Stimulated activated CD4-positive, alpha-beta T cell treated with anti-CD3 and anti-CD28 coated beads, Interleukin-1b, Interleukin-23, amount 100 ng/mL, for 24 hours (primary cell): ENCODE data around the gene TFF3.
A peak's percentile ranks its signal among the peaks of the same experiment; 100 is the strongest.
"Not testable (repeated sequence)": the region's sequence is repeated elsewhere in the genome, so short reads cannot be mapped to it uniquely, and the experiment has no call there.

Source experiments
- DNase-seq, 4 experiments: peaks; one replicate each; pipeline ENCODE4 v3.0.0-alpha.2; 2020; ENCODE audit warnings: low read depth in 4 of 4, low spot score in 1 of 4

TFF3 gene

GRCh38 chr21:42305707-42306147 lies 9.5 kb downstream of the TFF3 start:
- no peak for DNase-seq

DNA sequence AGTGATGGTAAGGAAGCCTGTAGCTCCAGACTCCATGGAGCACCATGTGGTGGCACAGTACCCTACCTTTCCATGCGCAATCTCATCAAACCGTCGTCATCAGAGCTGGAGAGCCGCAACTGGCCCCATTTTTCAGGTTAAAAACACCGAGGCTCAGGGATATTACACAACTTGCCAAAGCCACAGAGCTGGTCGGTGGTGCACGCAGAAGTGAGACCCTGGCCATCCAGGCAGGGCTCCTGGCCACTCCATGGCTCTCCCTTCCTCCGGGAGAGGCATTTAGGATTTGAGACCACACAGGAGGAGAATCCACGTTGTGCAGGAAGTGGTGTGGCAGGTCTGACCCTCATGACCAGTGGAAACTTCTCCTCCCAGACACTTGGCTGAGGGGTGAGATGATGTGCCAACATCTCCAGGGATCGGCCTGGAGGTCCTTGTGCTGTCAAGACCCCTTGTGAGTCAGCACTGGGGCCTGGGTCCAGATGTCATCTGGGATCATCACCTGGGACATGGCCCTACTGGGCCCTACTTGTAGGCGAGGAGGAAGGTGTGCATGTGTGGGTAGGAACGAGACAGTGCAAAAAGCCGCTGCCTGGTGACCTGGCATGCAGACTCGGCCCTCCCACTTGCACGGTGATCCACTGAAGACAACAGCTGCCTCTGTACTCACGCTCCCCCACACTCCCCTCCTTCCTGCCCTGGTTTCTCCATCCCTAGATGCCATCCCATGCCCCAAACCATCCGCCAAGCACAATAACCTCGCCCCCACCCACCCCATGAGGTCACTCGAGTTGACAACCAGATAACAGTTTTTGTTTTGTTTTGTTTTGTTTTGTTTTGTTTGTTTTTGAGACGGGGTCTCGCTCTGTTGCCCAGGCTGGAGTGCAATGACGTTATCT lies 10.4 kb downstream of the TFF3 start:
- DNase-seq, result no peak

DNA sequence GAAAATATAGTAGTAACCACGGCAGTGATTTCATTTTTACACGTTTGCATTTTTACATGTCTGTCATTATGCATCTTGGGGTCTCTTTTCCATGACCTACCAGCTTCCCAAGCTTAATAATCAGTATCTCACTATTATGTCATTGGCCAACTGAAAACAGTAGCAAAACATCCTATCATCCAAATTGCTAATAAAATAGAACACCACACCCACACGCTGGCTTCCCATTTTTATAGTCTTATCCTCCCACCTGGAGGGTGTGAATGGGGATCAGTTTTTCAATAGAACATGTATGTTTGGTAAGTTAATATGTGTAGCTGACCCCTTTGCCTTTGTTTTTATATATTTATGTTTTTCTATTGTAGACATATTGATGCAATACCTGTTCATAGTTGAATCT lies 11.8 kb downstream of the TFF3 start:
- DNase-seq, result no peak

DNA sequence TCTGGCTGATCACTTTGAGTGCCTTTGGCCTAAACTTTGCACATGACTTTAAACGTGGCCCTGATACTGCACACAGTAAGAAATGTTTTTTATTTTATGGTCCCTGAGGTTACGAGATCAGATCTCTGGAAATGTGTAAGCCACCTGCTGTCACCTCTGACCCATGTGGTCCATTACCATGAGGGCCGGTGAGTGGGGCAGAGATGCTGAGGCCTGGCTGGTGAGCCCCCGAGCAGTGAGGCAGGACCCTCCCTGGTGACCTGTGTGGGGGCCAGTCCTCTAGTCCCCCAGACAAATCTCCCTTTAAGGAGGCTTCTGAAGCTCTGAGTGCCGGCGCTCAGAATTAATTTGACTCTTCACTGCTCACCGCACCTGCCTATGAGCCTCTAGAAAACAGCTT lies 12.4 kb downstream of the TFF3 start:
- no peak for DNase-seq

GRCh38 chr21:42302076-42302650 lies 13.0 kb downstream of the TFF3 start:
- no peak for DNase-seq

- DNase-seq, result no peak
Measured at GRCh38 chr21:42301371-42302075, 13.7 kb downstream of the TFF3 start.

GRCh38 chr21:42300956-42301355 lies 14.3 kb downstream of the TFF3 start:
- DNase-seq, result no peak

DNA sequence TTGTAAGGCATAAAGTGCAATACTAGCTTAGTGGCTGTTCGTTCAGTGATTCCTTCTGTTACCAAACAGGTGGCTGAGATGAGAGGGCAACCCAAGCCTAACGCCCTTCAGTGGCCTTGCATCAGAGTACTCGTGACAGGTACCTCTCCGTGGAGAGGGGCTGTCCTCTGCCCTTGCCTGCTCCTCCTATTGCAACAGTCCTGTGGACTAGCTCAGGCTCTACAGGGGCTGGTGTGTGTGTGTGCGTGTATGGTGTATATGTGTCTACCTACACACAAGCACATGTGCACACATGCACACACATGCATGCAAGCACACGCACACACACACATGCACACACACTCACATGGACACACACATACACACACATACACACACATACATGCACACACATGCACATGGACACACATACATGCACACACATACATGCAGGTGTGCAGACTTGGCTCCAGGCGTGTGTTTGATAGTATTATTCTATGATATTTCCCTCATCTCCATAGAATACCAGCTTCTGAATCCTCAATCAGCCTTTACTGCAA lies 15.1 kb downstream of the TFF3 start:
- no peak for DNase-seq

DNA sequence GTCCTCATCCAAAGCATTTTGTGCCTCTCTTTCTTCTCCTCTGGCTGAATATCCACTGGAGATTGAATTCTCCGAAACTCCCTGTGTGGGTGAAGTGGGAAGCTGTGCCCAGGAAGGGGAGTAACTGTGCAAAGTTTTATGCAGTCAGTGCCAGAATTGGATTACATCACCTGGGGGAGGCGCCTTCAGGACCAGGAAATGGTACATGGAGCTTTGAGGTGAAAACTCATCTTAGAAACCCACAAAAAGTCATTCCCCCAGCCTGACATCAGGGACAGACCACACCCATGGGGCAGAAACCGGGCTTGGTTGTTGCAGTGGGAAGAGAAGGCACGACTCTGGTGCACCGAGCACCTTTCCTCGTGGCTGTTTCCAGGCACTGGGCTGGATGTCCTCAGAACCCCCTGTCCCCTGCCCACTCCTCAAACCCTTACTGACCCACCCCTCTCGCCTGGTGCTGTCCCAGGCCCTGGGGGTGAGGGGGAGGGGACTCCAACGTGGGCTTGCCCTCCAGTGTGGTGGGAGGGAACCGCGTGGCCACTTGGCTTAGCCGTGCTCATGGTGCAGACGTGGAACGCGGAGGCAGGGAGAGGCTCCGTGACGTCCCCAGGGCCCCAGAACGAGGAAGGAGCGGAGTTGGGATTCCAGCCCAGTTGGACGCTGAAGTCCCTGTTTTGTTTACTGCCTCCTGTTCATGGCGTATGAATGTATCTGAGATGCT lies 15.7 kb downstream of the TFF3 start:
- peak in 1 of 4 experiments; percentile 7 for DNase-seq

DNA sequence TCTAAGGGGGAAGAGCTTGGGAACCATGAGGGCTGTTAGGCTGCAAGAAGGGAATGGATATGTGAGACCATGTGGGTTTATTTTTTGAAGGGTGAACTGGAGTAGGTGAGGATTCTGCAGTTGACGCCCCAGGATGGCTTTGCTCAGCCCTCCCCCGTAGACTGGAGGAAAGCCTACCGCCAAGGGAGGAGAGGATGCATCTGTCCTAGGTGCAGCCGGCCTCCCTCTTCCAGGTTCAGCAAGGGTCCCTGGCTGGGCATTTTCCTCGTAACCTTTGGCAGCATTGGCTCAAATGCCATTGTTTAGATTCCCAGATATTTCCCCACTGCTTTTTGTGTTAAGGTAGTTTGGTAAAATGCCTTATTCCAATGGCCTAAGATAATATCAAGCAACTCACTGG lies 16.6 kb downstream of the TFF3 start:
- no peak for DNase-seq

DNA sequence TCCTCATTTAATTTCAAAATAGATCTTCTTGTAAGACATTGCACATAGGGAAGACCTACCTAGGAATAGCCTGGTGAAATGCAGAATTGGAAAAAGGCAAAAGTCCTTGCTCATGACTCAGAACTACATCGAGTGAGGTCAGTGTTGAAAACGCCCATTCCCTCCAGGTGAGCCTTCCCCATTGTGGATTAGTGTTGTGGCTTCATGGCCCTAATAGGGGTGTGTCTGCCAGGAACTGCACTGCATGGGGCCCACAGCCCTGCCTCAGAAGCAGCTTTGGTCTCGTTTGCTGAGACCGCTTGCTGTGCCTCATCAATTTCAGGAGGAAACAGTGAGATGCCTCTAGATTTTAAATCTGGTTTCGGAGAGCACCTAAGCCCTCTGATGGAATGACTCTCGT lies 17.0 kb downstream of the TFF3 start:
- DNase-seq, result no peak

DNA sequence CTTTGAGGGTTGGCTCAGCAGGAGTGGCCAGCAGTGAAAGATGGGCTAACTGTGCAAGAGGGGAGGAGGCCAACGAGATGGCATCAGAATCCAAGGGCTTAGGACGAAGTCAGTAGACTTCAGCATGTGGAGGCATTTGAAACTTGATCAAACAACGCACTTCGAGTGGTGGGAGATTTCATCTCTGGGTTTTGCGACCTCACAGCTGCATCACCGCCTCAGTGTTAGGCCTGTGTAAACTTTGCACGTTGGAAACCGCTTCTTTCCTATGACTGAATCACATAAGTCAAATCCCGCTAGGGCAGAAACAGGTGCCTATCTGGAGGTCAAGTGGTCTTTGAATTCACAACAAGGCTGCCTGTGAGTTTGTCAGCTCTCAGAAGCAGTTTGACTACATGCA lies 17.8 kb downstream of the TFF3 start:
- no peak for DNase-seq

DNA sequence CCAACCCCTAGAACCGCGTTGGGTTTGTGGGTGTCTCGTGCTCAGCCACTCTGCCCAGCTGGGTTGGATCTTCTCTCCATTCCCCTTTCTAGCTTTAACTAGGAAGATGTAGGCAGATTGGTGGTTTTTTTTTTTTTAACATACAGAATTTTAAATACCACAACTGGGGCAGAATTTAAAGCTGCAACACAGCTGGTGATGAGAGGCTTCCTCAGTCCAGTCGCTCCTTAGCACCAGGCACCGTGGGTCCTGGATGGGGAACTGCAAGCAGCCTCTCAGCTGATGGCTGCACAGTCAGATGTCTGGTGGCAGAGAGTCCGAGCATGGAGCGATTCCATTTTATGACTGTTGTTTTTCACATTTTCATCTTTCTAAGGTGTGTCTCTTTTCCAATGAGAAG lies 18.7 kb downstream of the TFF3 start:
- DNase-seq, result no peak

DNA sequence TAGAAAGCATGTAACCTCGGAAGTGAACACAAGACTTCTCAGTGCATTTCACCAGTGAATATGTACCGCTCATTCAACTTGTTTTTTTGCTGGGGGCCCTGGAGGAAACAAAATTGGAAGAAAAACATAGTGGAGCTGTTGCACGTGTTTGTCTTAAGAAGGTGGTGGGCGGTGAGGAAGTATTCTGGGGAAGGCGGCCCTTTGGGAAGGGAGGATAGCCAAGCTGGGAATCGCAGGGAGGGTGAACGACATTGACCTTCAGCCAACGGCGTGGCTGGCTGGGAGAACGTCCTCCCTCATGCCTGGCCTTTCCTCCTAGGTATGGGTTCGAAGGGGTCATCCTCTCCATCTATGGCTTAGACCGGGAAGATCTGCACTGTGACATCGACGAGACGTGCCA lies 19.4 kb downstream of the TFF3 start:
- no peak for DNase-seq

- DNase-seq, result no peak
Measured at GRCh38 chr21:42294273-42294880, 20.8 kb downstream of the TFF3 start.

GRCh38 chr21:42293649-42294272 lies 21.4 kb downstream of the TFF3 start:
- no peak for DNase-seq

GRCh38 chr21:42292563-42293142 lies 22.6 kb downstream of the TFF3 start:
- not testable (repeated sequence) for DNase-seq

DNA sequence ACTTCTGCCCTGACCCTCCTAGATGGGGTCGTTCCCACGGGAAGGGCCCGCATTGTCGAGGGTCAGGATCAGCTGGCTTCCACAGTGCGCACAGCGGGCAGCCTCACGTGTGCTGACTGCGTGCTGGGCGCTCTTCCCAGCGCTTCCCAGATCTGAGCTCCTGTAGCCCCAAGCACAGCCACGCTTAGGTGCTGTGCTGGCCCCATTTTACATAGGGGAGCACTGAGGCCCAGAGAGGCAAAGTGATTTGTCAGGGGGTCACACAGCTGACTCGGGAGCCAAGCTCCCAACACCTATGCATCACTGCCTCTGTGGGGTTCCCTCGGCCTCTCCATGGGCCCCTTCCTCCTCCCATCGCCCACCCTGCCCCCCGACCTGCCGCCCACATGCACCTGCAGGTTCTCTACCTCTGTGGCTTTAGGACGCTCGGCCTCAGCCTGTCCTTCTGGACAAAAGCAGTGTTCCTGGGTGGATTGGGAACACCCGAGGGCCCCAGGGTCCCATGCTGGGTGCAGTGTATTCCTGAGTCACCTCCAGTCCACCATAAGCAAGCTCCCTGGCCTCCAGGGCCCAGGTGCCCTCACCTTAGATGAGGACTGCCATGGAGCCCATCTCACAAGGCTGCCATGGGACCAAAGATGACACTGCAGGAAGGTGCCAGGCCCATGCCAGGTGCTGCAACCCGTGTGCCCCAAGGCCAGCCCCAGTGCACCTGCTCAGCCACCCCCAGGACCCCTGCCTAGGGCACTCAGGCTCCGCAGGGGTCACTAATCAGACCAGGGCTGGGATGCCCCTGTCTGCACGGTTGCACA lies 23.3 kb downstream of the TFF3 start:
- DNase-seq, result no peak
